IMR-90 (cell line): ENCODE data around the gene AIF1. TPM values are rescaled to one million over a fixed set of nuclear protein-coding genes. Genes with fewer than 3 reads are reported as not detected.

Source experiments
- ATAC-seq: fragments of 200-7000 bp; cut with Tn5 transposase; 2 replicates; pipeline ENCODE4 v1.9.1; 2020; ENCODE audit warnings: low read depth, mild to moderate bottlenecking, moderate library complexity
- BruUV-seq: library from RNA; stranded (reverse); fragments of 400-500 nt; replicated peaks from 2 replicates; lab custom pipeline; 2021; lab: Mats Ljungman, UMichigan
- CTCF ChIA-PET: fragments of 300-600 bp; formaldehyde crosslinking; extraction: SDS; loops from one replicate; lab custom pipeline; 2021; ENCODE audit warnings: antibody characterized with exemption; lab: Yijun Ruan, JAX
- POLR2A ChIA-PET: fragments of 300-600 bp; sonication (Branson Sonifier 250); formaldehyde crosslinking; loops from one replicate; lab custom pipeline; 2022; ENCODE audit warnings: antibody characterized with exemption; ENCODE audit not compliant: unreplicated experiment; lab: Charles Lee
- DNase-seq: peaks from one replicate; pipeline ENCODE4 v3.0.0; 2013
- H2AFZ ChIP-seq: replicated peaks from 2 replicates; pipeline ENCODE3; 2013; ENCODE audit warnings: low read length, mild to moderate bottlenecking; ENCODE audit not compliant: poor library complexity
- H2AK5ac ChIP-seq: 2 replicates; pipeline ENCODE4 v1.6.1; 2013; ENCODE audit warnings: low read depth, low read length, inconsistent platforms
- H2AK9ac ChIP-seq: replicated peaks from 2 replicates; pipeline ENCODE3; 2013; ENCODE audit warnings: mild to moderate bottlenecking, low read depth, low read length, moderate library complexity; ENCODE audit not compliant: poor library complexity
- H2BK120ac ChIP-seq: 2 replicates; pipeline ENCODE4 v1.6.1; 2013; ENCODE audit warnings: low read depth, low read length, inconsistent platforms
- H2BK15ac ChIP-seq: 3 replicates; pipeline ENCODE4 v1.6.1; 2013; ENCODE audit warnings: low read depth, low read length, inconsistent platforms
- H2BK20ac ChIP-seq: 2 replicates; pipeline ENCODE4 v1.6.1; 2013; ENCODE audit warnings: low read depth, mild to moderate bottlenecking, inconsistent platforms, low read length, moderate library complexity
- H2BK5ac ChIP-seq: 2 replicates; pipeline ENCODE4 v1.6.1; 2013; ENCODE audit warnings: mild to moderate bottlenecking, low read depth, low read length, inconsistent platforms; ENCODE audit not compliant: poor library complexity, severe bottlenecking
- H3K14ac ChIP-seq: replicated peaks from 2 replicates; pipeline ENCODE4 v1.6.1; 2013; ENCODE audit warnings: low read depth, low read length, inconsistent platforms
- H3K18ac ChIP-seq: 2 replicates; pipeline ENCODE4 v1.6.1; 2013; ENCODE audit warnings: low read depth, low read length, control low read depth
- H3K23ac ChIP-seq: 2 replicates; pipeline ENCODE4 v1.6.1; 2013; ENCODE audit warnings: low read depth, low read length, inconsistent platforms
- H3K27ac ChIP-seq: 2 replicates; pipeline ENCODE4 v1.5.1; 2013; ENCODE audit warnings: mild to moderate bottlenecking, control low read depth, low read length; ENCODE audit not compliant: insufficient read depth
- H3K27me3 ChIP-seq: 2 replicates; pipeline ENCODE4 v1.6.1; 2013; ENCODE audit warnings: low read length; ENCODE audit not compliant: control insufficient read depth, insufficient read depth
- H3K36me3 ChIP-seq: 2 replicates; pipeline ENCODE4 v1.6.1; 2013; ENCODE audit warnings: low read length, mixed read lengths; ENCODE audit not compliant: control insufficient read depth, insufficient read depth
- H3K4ac ChIP-seq: 2 replicates; pipeline ENCODE4 v1.6.1; 2013; ENCODE audit warnings: low read depth, low read length, inconsistent platforms
- H3K4me1 ChIP-seq: 2 replicates; pipeline ENCODE4 v1.6.1; 2013; ENCODE audit warnings: low read length, mixed read lengths; ENCODE audit not compliant: control insufficient read depth, insufficient read depth
- H3K4me2 ChIP-seq: 2 replicates; pipeline ENCODE4 v1.6.1; 2013; ENCODE audit warnings: low read depth, mild to moderate bottlenecking, control low read depth, low read length, moderate library complexity
- H3K4me3 ChIP-seq: 2 replicates; pipeline ENCODE4 v1.5.1; 2013; ENCODE audit warnings: low read depth, mild to moderate bottlenecking, control low read depth, low read length, moderate library complexity; ENCODE audit not compliant: insufficient read depth
- H3K56ac ChIP-seq: 2 replicates; pipeline ENCODE4 v1.6.1; 2013; ENCODE audit warnings: low read length, inconsistent platforms; ENCODE audit not compliant: insufficient read depth; ENCODE audit errors: extremely low read depth
- H3K79me1 ChIP-seq, 2 experiments: 2 replicates each; pipeline ENCODE4 v1.6.1; 2013; ENCODE audit warnings: low read length in 2 of 2, inconsistent platforms in 1 of 2, low read depth in 1 of 2
- H3K9ac ChIP-seq: 2 replicates; pipeline ENCODE4 v1.6.1; 2013; ENCODE audit warnings: low read depth, low read length, control low read depth
- H3K9me1 ChIP-seq: 2 replicates; pipeline ENCODE4 v1.6.1; 2013; ENCODE audit warnings: low read length, inconsistent platforms; ENCODE audit not compliant: insufficient read depth
- H3K9me3 ChIP-seq: 2 replicates; pipeline ENCODE4 v1.6.1; 2013; ENCODE audit warnings: low read length; ENCODE audit not compliant: control insufficient read depth, insufficient read depth
- H4K20me1 ChIP-seq: 2 replicates; pipeline ENCODE4 v1.6.1; 2013; ENCODE audit warnings: low read length, inconsistent platforms; ENCODE audit not compliant: insufficient read depth
- H4K5ac ChIP-seq: 2 replicates; pipeline ENCODE4 v1.6.1; 2013; ENCODE audit warnings: mild to moderate bottlenecking, low read depth, low read length, control low read depth
- H4K8ac ChIP-seq, 2 experiments: 2 replicates each; pipeline ENCODE4 v1.6.1; 2013; ENCODE audit warnings: low read depth in 2 of 2, low read length in 2 of 2, control low read depth in 1 of 2, inconsistent platforms in 1 of 2
- H4K91ac ChIP-seq: 2 replicates; pipeline ENCODE4 v1.6.1; 2013; ENCODE audit warnings: low read depth, low read length, inconsistent platforms; ENCODE audit not compliant: insufficient read depth
- BHLHE40 ChIP-seq: fragments of 150-350 bp; IDR thresholded peaks from 2 replicates; pipeline ENCODE4 v1.6.1; 2016; ENCODE audit warnings: mild to moderate bottlenecking, low read depth, low read length
- CHD1 ChIP-seq: IDR thresholded peaks from 2 replicates; pipeline ENCODE4 v1.6.1; 2012; ENCODE audit warnings: low read depth, low read length, improper control_type of control experiment
- CTCF ChIP-seq: conservative IDR thresholded peaks from 2 replicates; pipeline ENCODE4 v1.5.1; 2012; ENCODE audit warnings: mild to moderate bottlenecking, low read depth, low read length, improper control_type of control experiment
- MAFK ChIP-seq: IDR thresholded peaks from 2 replicates; pipeline ENCODE4 v1.6.1; 2012; ENCODE audit warnings: low read depth, low read length, improper control_type of control experiment
- MXI1 ChIP-seq: IDR thresholded peaks from 2 replicates; pipeline ENCODE4 v1.6.1; 2012; ENCODE audit warnings: low read depth, mild to moderate bottlenecking, low read length, moderate library complexity, borderline replicate concordance
- NFE2L2 ChIP-seq: fragments of 150-350 bp; IDR thresholded peaks from 2 replicates; pipeline ENCODE4 v1.6.1; 2016; ENCODE audit warnings: low read depth, mild to moderate bottlenecking, low read length
- POLR2A ChIP-seq: IDR thresholded peaks from 2 replicates; pipeline ENCODE4 v1.6.1; 2012; ENCODE audit warnings: mild to moderate bottlenecking, low read depth, low read length
- RAD21 ChIP-seq: IDR thresholded peaks from 2 replicates; pipeline ENCODE4 v1.6.1; 2012; ENCODE audit warnings: low read length, improper control_type of control experiment
- RCOR1 ChIP-seq: IDR thresholded peaks from 2 replicates; pipeline ENCODE4 v1.6.1; 2012; ENCODE audit warnings: mild to moderate bottlenecking, low read length, improper control_type of control experiment; ENCODE audit not compliant: insufficient replicate concordance
- RFX5 ChIP-seq: IDR thresholded peaks from 2 replicates; pipeline ENCODE4 v1.8.0; 2012; ENCODE audit warnings: low read depth, mild to moderate bottlenecking, low read length, moderate library complexity
- SMC3 ChIP-seq: fragments of 150-350 bp; IDR thresholded peaks from 2 replicates; pipeline ENCODE4 v1.6.1; 2016; ENCODE audit warnings: low read depth, mild to moderate bottlenecking, antibody characterized with exemption, low read length, moderate library complexity
- WGBS, 2 experiments: methylation state at CpG; one replicate each; pipeline versions ENCODE4 v1.1.5 to v1.1.7; 2013; ENCODE audit warnings: missing lambda C conversion rate in 2 of 2; ENCODE audit not compliant: insufficient read length in 1 of 2; ENCODE audit errors: extremely low coverage in 2 of 2; 5-methylcytosine and 5-hydroxymethylcytosine counted together
- dilution Hi-C: fragments of 300-500 bp; cut with HindIII; formaldehyde crosslinking; loops from one replicate; pipeline ENCODE4 v1.14.3; 2018; ENCODE audit warnings: low sequenced_read_pairs; ENCODE audit not compliant: unreplicated experiment
- in situ Hi-C: fragments of 300-500 bp; cut with MboI; formaldehyde crosslinking; loops from 3 replicates; pipeline ENCODE4 v1.14.3; 2019; ENCODE audit warnings: low sequenced_read_pairs, inconsistent platforms, mixed read lengths
- intact Hi-C: fragments of 100-400 bp; cut with micrococcal nuclease; formaldehyde crosslinking; loops from 2 replicates; pipeline ENCODE4 v1.10.0; 2022
- polyA plus RNA-seq, 3 experiments: library from polyadenylated mRNA; depleted of rRNA; stranded (reverse); fragments of >200 nt; gene quantifications; 2 replicates each; pipeline ENCODE4 v1.2.3, GENCODE V29; 2012; ENCODE audit warnings: low replicate concordance in 1 of 3
- total RNA-seq: library from RNA; depleted of rRNA; stranded (reverse); fragments of >200 nt; gene quantifications from 2 replicates; pipeline ENCODE4 v1.2.3, GENCODE V29; 2012
- TF ChIP-seq, protein P1 (sequence below): fragments of 150-350 bp; IDR thresholded peaks from 2 replicates; pipeline ENCODE4 v1.6.1; 2016; ENCODE audit warnings: low read depth, mild to moderate bottlenecking, low read length, moderate library complexity, borderline replicate concordance
- TF ChIP-seq, protein P2 (sequence below): fragments of 150-350 bp; IDR thresholded peaks from 2 replicates; pipeline ENCODE4 v1.6.1; 2017; ENCODE audit warnings: mild to moderate bottlenecking, antibody characterized with exemption, low read length, low read depth

Gene AIF1
- total and polyA plus RNA-seq, 2 of the 4 experiments (the other 2 are of a cell fraction) = not detected

DNA sequence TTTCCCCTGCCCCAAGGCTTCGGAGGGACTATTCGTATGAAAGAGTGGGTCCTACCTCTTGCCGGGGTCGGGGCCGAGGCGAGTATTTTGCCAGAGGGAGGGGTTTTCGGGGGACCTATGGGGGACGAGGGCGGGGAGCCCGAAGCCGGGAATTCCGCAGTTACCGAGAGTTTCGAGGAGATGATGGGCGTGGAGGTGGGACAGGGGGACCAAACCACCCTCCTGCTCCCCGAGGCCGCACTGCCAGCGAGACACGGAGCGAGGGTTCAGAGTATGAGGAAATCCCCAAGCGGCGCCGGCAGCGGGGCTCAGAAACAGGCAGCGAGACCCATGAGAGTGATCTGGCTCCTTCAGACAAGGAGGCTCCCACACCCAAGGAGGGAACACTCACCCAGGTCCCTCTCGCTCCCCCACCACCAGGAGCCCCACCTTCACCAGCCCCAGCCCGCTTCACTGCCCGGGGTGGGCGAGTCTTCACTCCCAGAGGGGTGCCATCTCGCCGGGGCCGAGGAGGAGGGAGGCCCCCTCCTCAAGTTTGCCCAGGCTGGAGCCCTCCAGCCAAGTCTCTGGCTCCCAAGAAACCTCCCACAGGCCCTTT lies 16.7 kb downstream of the AIF1 start:
- H3K18ac ChIP-seq = no peak overlapping the region
- H3K9me1 ChIP-seq = no peaks in the 10 kb centered on the region
- H4K91ac ChIP-seq = no peak overlapping the region
- intact Hi-C loops (no loop called here), dilution Hi-C loops (no loop called here), in situ Hi-C loops (no loop called here)
- no peak overlapping the region for H2AK5ac ChIP-seq
- no peak for DNase-seq
- H2BK5ac ChIP-seq = no peak overlapping the region
- H4K5ac ChIP-seq = no peak overlapping the region
- H3K79me1 ChIP-seq = peaks cover 40 to 56% of the 10 kb centered on the region in 2 experiments
- TF ChIP-seq CTCF (no peak), NFE2L2 (no peak), CHD1 (no peak), MXI1 (no peak), RAD21 (no peak), MAFK (no peak), BHLHE40 (no peak), RCOR1 (no peak), POLR2A (no peak), RFX5 (no peak), SMC3 (no peak)
- TF ChIP-seq, protein P1, sequence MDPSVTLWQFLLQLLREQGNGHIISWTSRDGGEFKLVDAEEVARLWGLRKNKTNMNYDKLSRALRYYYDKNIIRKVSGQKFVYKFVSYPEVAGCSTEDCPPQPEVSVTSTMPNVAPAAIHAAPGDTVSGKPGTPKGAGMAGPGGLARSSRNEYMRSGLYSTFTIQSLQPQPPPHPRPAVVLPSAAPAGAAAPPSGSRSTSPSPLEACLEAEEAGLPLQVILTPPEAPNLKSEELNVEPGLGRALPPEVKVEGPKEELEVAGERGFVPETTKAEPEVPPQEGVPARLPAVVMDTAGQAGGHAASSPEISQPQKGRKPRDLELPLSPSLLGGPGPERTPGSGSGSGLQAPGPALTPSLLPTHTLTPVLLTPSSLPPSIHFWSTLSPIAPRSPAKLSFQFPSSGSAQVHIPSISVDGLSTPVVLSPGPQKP = no peak
- TF ChIP-seq, protein P2, sequence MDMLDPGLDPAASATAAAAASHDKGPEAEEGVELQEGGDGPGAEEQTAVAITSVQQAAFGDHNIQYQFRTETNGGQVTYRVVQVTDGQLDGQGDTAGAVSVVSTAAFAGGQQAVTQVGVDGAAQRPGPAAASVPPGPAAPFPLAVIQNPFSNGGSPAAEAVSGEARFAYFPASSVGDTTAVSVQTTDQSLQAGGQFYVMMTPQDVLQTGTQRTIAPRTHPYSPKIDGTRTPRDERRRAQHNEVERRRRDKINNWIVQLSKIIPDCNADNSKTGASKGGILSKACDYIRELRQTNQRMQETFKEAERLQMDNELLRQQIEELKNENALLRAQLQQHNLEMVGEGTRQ = no peak
- H2AFZ ChIP-seq = peak overlapping the region; percentile 13
- H3K4me3 ChIP-seq = no peak overlapping the region
- no peak for ATAC-seq
- no peak overlapping the region for H3K4me2 ChIP-seq
- no peaks in the 10 kb centered on the region for H3K4me1 ChIP-seq
- no peak overlapping the region for H3K14ac ChIP-seq
- ChIA-PET CTCF (no interaction called here), POLR2A (no interaction called here)
- H3K23ac ChIP-seq = no peak overlapping the region
- 92% methylated on average over 8 of the region's 32 CpGs; no CpG with 5 or more reads in 1 of the 2 experiments for WGBS, 2 experiments
- no peak overlapping the region for H3K4ac ChIP-seq
- H2BK20ac ChIP-seq = no peak overlapping the region
- peaks cover 27% of the 10 kb centered on the region for H4K20me1 ChIP-seq
- peaks cover 93% of the 10 kb centered on the region for H3K36me3 ChIP-seq
- H3K27me3 ChIP-seq = no peaks in the 10 kb centered on the region
- H4K8ac ChIP-seq = no peak overlapping the region
- no peak overlapping the region for H3K9ac ChIP-seq
- no peak overlapping the region for H2AK9ac ChIP-seq
- no peak overlapping the region for H2BK15ac ChIP-seq
- no TSS peak for BruUV-seq
- H2BK120ac ChIP-seq = no peak overlapping the region
- H3K56ac ChIP-seq = no peak overlapping the region
- no peaks in the 10 kb centered on the region for H3K9me3 ChIP-seq
- no peak overlapping the region for H3K27ac ChIP-seq
